Measurements from ENCODE around the gene TNC.

GRCh38 chr9:114994768-114995167, 123.2 kb downstream of the TNC start:
- TF ChIP-seq, protein P1, sequence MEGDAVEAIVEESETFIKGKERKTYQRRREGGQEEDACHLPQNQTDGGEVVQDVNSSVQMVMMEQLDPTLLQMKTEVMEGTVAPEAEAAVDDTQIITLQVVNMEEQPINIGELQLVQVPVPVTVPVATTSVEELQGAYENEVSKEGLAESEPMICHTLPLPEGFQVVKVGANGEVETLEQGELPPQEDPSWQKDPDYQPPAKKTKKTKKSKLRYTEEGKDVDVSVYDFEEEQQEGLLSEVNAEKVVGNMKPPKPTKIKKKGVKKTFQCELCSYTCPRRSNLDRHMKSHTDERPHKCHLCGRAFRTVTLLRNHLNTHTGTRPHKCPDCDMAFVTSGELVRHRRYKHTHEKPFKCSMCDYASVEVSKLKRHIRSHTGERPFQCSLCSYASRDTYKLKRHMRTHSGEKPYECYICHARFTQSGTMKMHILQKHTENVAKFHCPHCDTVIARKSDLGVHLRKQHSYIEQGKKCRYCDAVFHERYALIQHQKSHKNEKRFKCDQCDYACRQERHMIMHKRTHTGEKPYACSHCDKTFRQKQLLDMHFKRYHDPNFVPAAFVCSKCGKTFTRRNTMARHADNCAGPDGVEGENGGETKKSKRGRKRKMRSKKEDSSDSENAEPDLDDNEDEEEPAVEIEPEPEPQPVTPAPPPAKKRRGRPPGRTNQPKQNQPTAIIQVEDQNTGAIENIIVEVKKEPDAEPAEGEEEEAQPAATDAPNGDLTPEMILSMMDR (IDR thresholded peaks at IDR 0.05; ENCODE audit: insufficient read depth, low read length, poor library complexity, severe bottlenecking): no peak
- no peak for TF ChIP-seq EZH2phosphoT487 (conservative IDR thresholded peaks at IDR 0.05; ENCODE audit: low read length)

Measured in SU-DHL-6 (cell line).